K562 (cell line): ENCODE results near the gene PPT1. TPM values are rescaled to one million over a fixed set of nuclear protein-coding genes. Genes with fewer than 3 reads are reported as not detected.

ENCODE experiments used
- ATAC-seq: fragments of 200-7000 bp; cut with Tn5 transposase; 3 replicates; pipeline ENCODE4 v1.9.1; 2020; ENCODE audit warnings: moderate library complexity
- BruUV-seq: library from RNA; stranded (reverse); fragments of 400-500 nt; replicated peaks from 2 replicates; lab custom pipeline; 2021; lab: Mats Ljungman, UMichigan
- CTCF ChIA-PET: fragments of 300-600 bp; formaldehyde crosslinking; extraction: SDS; loops from one replicate; lab custom pipeline; 2021; ENCODE audit warnings: low intra/inter-chr PET ratio; lab: Yijun Ruan, JAX
- POLR2A ChIA-PET: fragments of 300-600, 350-650 bp; sonication (Branson Sonifier 250); formaldehyde crosslinking; extraction: SDS; loops from one replicate; lab custom pipeline; 2021; ENCODE audit warnings: antibody characterized with exemption, inconsistent platforms; lab: Yijun Ruan, JAX
- DNase-seq, 4 experiments: peaks; one replicate each; pipeline versions ENCODE4 v3.0.0 to v3.0.0-alpha.2; 2011 to 2018; ENCODE audit warnings: low spot score in 3 of 4, mixed read lengths in 3 of 4; ENCODE audit errors: extremely low read depth in 1 of 4
- FAIRE-seq: peaks from 2 replicates; lab custom pipeline; 2011; peaks lifted over from hg19 to GRCh38; lab: Jason Lieb, UNC
- H2AFZ ChIP-seq: 2 replicates; pipeline ENCODE4 v1.6.0; 2011; ENCODE audit warnings: low read depth, low read length, control low read depth, inconsistent platforms
- H3K27ac ChIP-seq: fragments of 200-600 bp; 3 replicates; pipeline ENCODE4 v1.8.0; 2011; ENCODE audit warnings: low read depth, mild to moderate bottlenecking, control low read depth, inconsistent platforms, low read length, moderate library complexity, mixed read lengths; ENCODE audit errors: extremely low read depth
- H3K27me3 ChIP-seq, 2 experiments: fragments of 300-600 bp in 1 of 2; 2 replicates in 1 of 2; 3 replicates in 1 of 2; pipeline versions ENCODE4 v1.6.0 to v1.8.0; 2011; ENCODE audit warnings: inconsistent platforms in 2 of 2, low read length in 2 of 2, mild to moderate bottlenecking in 1 of 2, mixed read lengths in 1 of 2, moderate library complexity in 1 of 2; ENCODE audit not compliant: control insufficient read depth in 2 of 2, insufficient read depth in 2 of 2
- H3K36me3 ChIP-seq: fragments of 300-600 bp; 3 replicates; pipeline ENCODE4 v1.8.0; 2011; ENCODE audit warnings: mild to moderate bottlenecking, low read length, inconsistent platforms; ENCODE audit not compliant: control insufficient read depth, insufficient read depth
- H3K4me1 ChIP-seq, 2 experiments: fragments of 200-600 bp in 1 of 2; replicated peaks in 1 of 2; 2 replicates in 1 of 2; 3 replicates in 1 of 2; pipeline versions ENCODE4 v1.5.1 to v1.8.0; 2011; ENCODE audit warnings: inconsistent platforms in 2 of 2, low read length in 2 of 2, mild to moderate bottlenecking in 1 of 2, mixed read lengths in 1 of 2, moderate library complexity in 1 of 2; ENCODE audit not compliant: control insufficient read depth in 2 of 2, insufficient read depth in 2 of 2
- H3K4me2 ChIP-seq: 2 replicates; pipeline ENCODE4 v1.6.1; 2011; ENCODE audit warnings: low read length, control low read depth, inconsistent platforms, mixed read lengths; ENCODE audit not compliant: insufficient read depth
- H3K4me3 ChIP-seq: fragments of 200-600 bp; sonication (generic), shearing (Covaris generic); 2 replicates; pipeline ENCODE4 v1.5.1; 2016; ENCODE audit warnings: control low read depth, inconsistent platforms
- H3K79me2 ChIP-seq: fragments of 200-600 bp; 3 replicates; pipeline ENCODE4 v1.8.0; 2011; ENCODE audit warnings: low read length, inconsistent platforms; ENCODE audit not compliant: control insufficient read depth, insufficient read depth
- H3K9ac ChIP-seq, 2 experiments: 2 replicates each; pipeline versions ENCODE4 v1.6.0 to v1.6.1; 2011; ENCODE audit warnings: low read depth in 2 of 2, low read length in 2 of 2, control low read depth in 1 of 2, inconsistent platforms in 1 of 2, mild to moderate bottlenecking in 1 of 2, mixed read lengths in 1 of 2; ENCODE audit not compliant: insufficient read depth in 1 of 2
- H3K9me1 ChIP-seq: one replicate; pipeline ENCODE4 v1.6.0; 2011; ENCODE audit warnings: inconsistent platforms, mild to moderate bottlenecking, low read length, moderate library complexity; ENCODE audit not compliant: control insufficient read depth, insufficient read depth
- H3K9me3 ChIP-seq: replicated peaks from 2 replicates; pipeline ENCODE4 v1.5.1; 2011; ENCODE audit warnings: low read depth, low read length, inconsistent platforms; ENCODE audit not compliant: control insufficient read depth, insufficient read depth
- H4K20me1 ChIP-seq: replicated peaks from 2 replicates; pipeline ENCODE4 v1.6.1; 2011; ENCODE audit warnings: low read length, inconsistent platforms, mixed read lengths; ENCODE audit not compliant: control insufficient read depth, insufficient read depth
- EWSR1 ChIP-seq: fragments of 450-650 bp; IDR thresholded peaks from 2 replicates; pipeline ENCODE4 v1.6.1; 2018; ENCODE audit warnings: borderline replicate concordance, mild to moderate bottlenecking, low read depth, moderate library complexity; ENCODE audit not compliant: partially characterized antibody
- FOXA3 ChIP-seq, 2 experiments: fragments of 450-650 bp in 1 of 2; sonication (generic) in 1 of 2; formaldehyde crosslinking; IDR thresholded peaks in 1 of 2; conservative IDR thresholded peaks in 1 of 2; 2 replicates each; pipeline versions ENCODE4 v1.4.0 to v1.8.0; 2020 to 2022; ENCODE audit warnings: mild to moderate bottlenecking in 2 of 2, missing genetic modification reagents in 1 of 2
- FOXK2 ChIP-seq, 2 experiments: fragments of 450-650 bp; IDR thresholded peaks in 1 of 2; conservative IDR thresholded peaks in 1 of 2; 2 replicates each; pipeline ENCODE4 v1.6.1; 2016; ENCODE audit warnings: low read depth in 2 of 2, mild to moderate bottlenecking in 1 of 2
- ID3 ChIP-seq, 2 experiments: fragments of 250-450 bp in 1 of 2; fragments of 450-650 bp in 1 of 2; sonication (Bioruptor Pico) in 1 of 2; IDR thresholded peaks; 2 replicates each; pipeline versions ENCODE4 v1.6.1 to v1.8.0; 2016 to 2021; ENCODE audit warnings: mild to moderate bottlenecking in 2 of 2, moderate library complexity in 2 of 2, missing compliant biosample characterization in 1 of 2, missing genetic modification characterization in 1 of 2
- MLLT1 ChIP-seq, 2 experiments: fragments of 450-650 bp; IDR thresholded peaks; 2 replicates each; pipeline ENCODE4 v1.6.1; 2016
- NFXL1 ChIP-seq: fragments of 450-650 bp; formaldehyde crosslinking; IDR thresholded peaks from 2 replicates; pipeline ENCODE4 v1.4.0; 2021; ENCODE audit warnings: mild to moderate bottlenecking
- RFX7 ChIP-seq: fragments of 250-450 bp; sonication (Bioruptor Pico); IDR thresholded peaks from 2 replicates; pipeline ENCODE4 v1.5.1; 2021; ENCODE audit warnings: mild to moderate bottlenecking
- ZNF318 ChIP-seq, 2 experiments: fragments of 450-650 bp; IDR thresholded peaks; 2 replicates each; pipeline ENCODE4 v1.6.1; 2016; ENCODE audit warnings: mild to moderate bottlenecking in 2 of 2, borderline replicate concordance in 1 of 2, low read depth in 1 of 2, moderate library complexity in 1 of 2
- ZZZ3 ChIP-seq: fragments of 450-650 bp; IDR thresholded peaks from 2 replicates; pipeline ENCODE4 v1.6.1; 2016; ENCODE audit warnings: antibody characterized with exemption, mild to moderate bottlenecking, moderate library complexity
- WGBS: fragments of 100-300 bp; shearing (Covaris generic); methylation state at CpG from one replicate; pipeline ENCODE4 v1.1.6; 2016; ENCODE audit warnings: low coverage, mixed read lengths; ENCODE audit not compliant: insufficient coverage; ENCODE audit errors: missing lambda C conversion rate; 5-methylcytosine and 5-hydroxymethylcytosine counted together
- in situ Hi-C: fragments of 300-500 bp; cut with MboI; formaldehyde crosslinking; loops from 4 replicates; pipeline ENCODE4 v1.15.0; 2018; ENCODE audit warnings: inconsistent platforms, mixed read lengths
- intact Hi-C: fragments of 100-400 bp; cut with micrococcal nuclease; formaldehyde crosslinking; loops from 2 replicates; pipeline ENCODE4 v1.14.2; 2022
- polyA plus RNA-seq, 8 experiments: library from polyadenylated mRNA; depleted of rRNA in 4 of 8; stranded (reverse) in 5 of 8; unstranded in 3 of 8; fragments of >200 nt; fragmentation: Nextera tagmentation in 2 of 8; fragmentation: Illumina TruSeq in 1 of 8; extraction: Ambion mirVana in 2 of 8; extraction: Trizol in 1 of 8; gene quantifications; 2 replicates each; pipeline versions ENCODE4 v1.2.1 to v1.2.3, GENCODE V29; 2011 to 2014; ENCODE audit warnings: inconsistent platforms in 1 of 8, missing spikeins in 1 of 8
- total RNA-seq, 7 experiments: library from RNA; depleted of rRNA in 6 of 7; stranded (reverse); fragments of >200 nt in 6 of 7; fragmentation: Illumina TruSeq in 2 of 7; extraction: Trizol in 2 of 7; gene quantifications; 2 replicates each; pipeline versions ENCODE4 v1.2.1 to v1.2.3, GENCODE V29; 2011 to 2021; ENCODE audit warnings: low replicate concordance in 1 of 7

PPT1 gene
- total and polyA plus RNA-seq, 9 of the 15 experiments (the other 6 are each of a cell fraction or from before 2014, with no cell fraction given), result 72.2 to 285 (median 143) TPM

- peak overlapping the region in 1 of 2 experiments; percentile 74; a peak in 2 of 4 replicates for H3K9ac ChIP-seq
- FAIRE-seq, result peak; percentile 86
- H3K9me3 ChIP-seq, result no peaks in the 10 kb centered on the region
- H3K79me2 ChIP-seq, result peaks cover 86% of the 10 kb centered on the region
- H3K4me3 ChIP-seq, result no peak overlapping the region; the same call in 1 of the 2 replicates
- H3K4me1 ChIP-seq, result peaks cover 36 to 80% of the 10 kb centered on the region in 2 experiments
- DNase-seq, result peak; percentile 30 to 91 (median 58)
- ChIA-PET CTCF (no interaction called here), POLR2A (interaction anchor here (0.6 to 6.2 kb wide), 19 partner anchors 8 to 737 kb away, joined by 3 to 64 read pairs (median 4); partner anchors contain the start of genes CAP1 and SMAP2)
- H4K20me1 ChIP-seq, result no peaks in the 10 kb centered on the region
- H3K27me3 ChIP-seq, result no peaks in the 10 kb centered on the region; a peak in 1 of 5 replicates
- peak overlapping the region; percentile 50 for H3K4me2 ChIP-seq
- H3K9me1 ChIP-seq, result no peaks in the 10 kb centered on the region
- no TSS peak for BruUV-seq
- H3K27ac ChIP-seq, result peak overlapping the region; percentile 92
- peak; percentile 76 for ATAC-seq
- 4% methylated on average over 1 of the region's 1 CpG for WGBS
- intact Hi-C loops (loop anchor here (1.0 kb wide), 1 partner anchor 17 kb away; the partner anchor contains the start of gene CAP1), in situ Hi-C loops (no loop called here)
- H3K36me3 ChIP-seq, result peaks cover 47% of the 10 kb centered on the region
- no peak overlapping the region for H2AFZ ChIP-seq
- TF ChIP-seq ZNF318 (IDR thresholded peaks at IDR 0.05; ENCODE audit: borderline replicate concordance in 1 of 2, low read depth in 1 of 2) (peak in 1 of 2 experiments; percentile 77; a peak in 2 of 4 replicates), ZZZ3 (no peak), FOXA3 (CRISPR knock-in tag; conservative IDR thresholded peaks at IDR 0.05 in 1 of 2, IDR thresholded peaks at IDR 0.05 in 1 of 2) (peak; percentile 79 to 87), ID3 (CRISPR knock-in tag; IDR thresholded peaks at IDR 0.05) (no peak), ID3 (tag; IDR thresholded peaks at IDR 0.05) (no peak), FOXK2 (conservative IDR thresholded peaks at IDR 0.05 in 1 of 2, IDR thresholded peaks at IDR 0.05 in 1 of 2; ENCODE audit: low read depth in 2 of 2) (peak; percentile 97 to 98), RFX7 (no peak), NFXL1 (no peak), EWSR1 (no peak), MLLT1 (IDR thresholded peaks at IDR 0.05) (peak in 1 of 2 experiments; percentile 48; a peak in 1 of 4 replicates)
Observed at GRCh38 chr1:40057310-40058030, 39.6 kb downstream of the PPT1 start.
